Measurements from ENCODE around the gene SPOCD1.

Gene SPOCD1

DNA sequence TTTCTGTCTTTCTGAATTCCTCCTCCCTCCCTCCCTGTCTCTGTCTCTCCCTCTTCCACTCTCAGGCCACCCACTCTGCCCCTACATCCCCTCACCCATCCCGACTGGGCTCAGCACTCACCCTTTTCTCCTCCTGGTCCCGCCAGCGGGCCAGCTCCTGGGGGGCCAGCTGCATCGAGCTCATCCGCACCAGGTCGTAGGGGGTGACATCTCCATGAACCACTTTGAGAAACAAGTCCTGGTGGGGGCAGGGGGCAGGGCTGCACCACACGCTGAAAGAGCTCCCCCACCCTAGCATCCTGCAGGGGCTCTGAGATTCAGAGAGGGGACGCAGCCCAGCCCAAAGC is 17.8 kb downstream of the SPOCD1 start:
- Mint-ChIP-seq H3K9me3 (no peaks in the 10 kb centered on the region), H3K4me3 (no peak overlapping the region), H3K36me3 (ENCODE audit: low read depth) (no peaks in the 10 kb centered on the region), H3K27ac (peak overlapping the region in 1 of 3 experiments; percentile 69), H3K4me1 (peaks cover 23% of the 10 kb centered on the region), H3K27me3 (ENCODE audit: low read depth) (peaks cover 17% of the 10 kb centered on the region)
- TF ChIP-seq, protein P1, sequence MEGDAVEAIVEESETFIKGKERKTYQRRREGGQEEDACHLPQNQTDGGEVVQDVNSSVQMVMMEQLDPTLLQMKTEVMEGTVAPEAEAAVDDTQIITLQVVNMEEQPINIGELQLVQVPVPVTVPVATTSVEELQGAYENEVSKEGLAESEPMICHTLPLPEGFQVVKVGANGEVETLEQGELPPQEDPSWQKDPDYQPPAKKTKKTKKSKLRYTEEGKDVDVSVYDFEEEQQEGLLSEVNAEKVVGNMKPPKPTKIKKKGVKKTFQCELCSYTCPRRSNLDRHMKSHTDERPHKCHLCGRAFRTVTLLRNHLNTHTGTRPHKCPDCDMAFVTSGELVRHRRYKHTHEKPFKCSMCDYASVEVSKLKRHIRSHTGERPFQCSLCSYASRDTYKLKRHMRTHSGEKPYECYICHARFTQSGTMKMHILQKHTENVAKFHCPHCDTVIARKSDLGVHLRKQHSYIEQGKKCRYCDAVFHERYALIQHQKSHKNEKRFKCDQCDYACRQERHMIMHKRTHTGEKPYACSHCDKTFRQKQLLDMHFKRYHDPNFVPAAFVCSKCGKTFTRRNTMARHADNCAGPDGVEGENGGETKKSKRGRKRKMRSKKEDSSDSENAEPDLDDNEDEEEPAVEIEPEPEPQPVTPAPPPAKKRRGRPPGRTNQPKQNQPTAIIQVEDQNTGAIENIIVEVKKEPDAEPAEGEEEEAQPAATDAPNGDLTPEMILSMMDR (IDR thresholded peaks at IDR 0.05; ENCODE audit: unreplicated experiment in 3 of 3): no peak

DNA sequence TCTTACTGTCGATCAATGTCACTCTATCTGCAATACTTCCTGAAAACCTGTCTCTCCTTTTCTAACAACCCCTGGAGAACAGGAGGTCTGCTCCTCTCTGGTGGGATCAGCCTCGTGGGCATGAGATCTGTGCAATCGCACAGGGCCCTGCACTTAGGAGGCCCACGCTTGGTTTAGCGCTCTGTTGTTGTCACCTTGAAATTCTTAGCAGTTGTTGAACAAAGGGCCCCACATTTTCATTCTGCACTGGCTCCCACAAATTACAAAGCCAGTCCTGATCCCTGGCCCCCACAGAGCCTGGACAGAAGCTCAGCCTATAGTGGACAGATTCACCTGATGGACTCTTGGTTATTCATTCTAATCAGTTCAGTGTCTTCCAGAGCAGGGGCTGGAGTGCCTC is 18.6 kb downstream of the SPOCD1 start:
- H3K9me3 Mint-ChIP-seq: no peaks in the 10 kb centered on the region

DNA sequence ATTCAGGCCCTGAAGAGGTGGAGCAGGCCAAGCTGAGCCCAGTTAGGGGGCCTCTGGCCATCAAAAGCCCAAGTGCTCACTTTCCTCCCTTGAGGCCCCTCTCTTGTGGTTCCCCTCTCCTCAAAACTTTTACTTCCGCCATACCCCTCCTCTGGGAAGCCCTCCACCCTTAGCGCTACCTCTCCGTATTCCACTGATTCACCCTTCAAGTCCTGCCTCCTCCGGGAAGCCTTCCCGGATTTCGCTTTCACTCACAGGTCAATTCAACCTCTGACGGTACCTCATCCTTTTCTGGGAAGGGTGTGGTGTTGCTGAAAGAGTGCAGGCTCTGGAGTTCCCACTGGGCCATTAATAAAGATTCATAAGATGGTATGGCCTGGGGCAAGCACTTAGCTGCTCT is 19.1 kb downstream of the SPOCD1 start:
- Mint-ChIP-seq H3K4me3 (no peak overlapping the region), H3K4me1 (peaks cover 23% of the 10 kb centered on the region), H3K27me3 (ENCODE audit: low read depth) (peaks cover 20% of the 10 kb centered on the region), H3K36me3 (ENCODE audit: low read depth) (no peaks in the 10 kb centered on the region), H3K27ac (no peak overlapping the region), H3K9me3 (no peaks in the 10 kb centered on the region)
- TF ChIP-seq, protein P1 (IDR thresholded peaks at IDR 0.05; ENCODE audit: unreplicated experiment in 3 of 3): no peak

More for the DNA sequence above, 18.6 kb downstream of the SPOCD1 start:
- Mint-ChIP-seq H3K27ac (peak overlapping the region in 1 of 3 experiments; percentile 69), H3K36me3 (ENCODE audit: low read depth) (no peaks in the 10 kb centered on the region), H3K4me1 (peaks cover 23% of the 10 kb centered on the region), H3K4me3 (no peak overlapping the region), H3K27me3 (ENCODE audit: low read depth) (peaks cover 20% of the 10 kb centered on the region)
- TF ChIP-seq, protein P1 (IDR thresholded peaks at IDR 0.05; ENCODE audit: unreplicated experiment in 3 of 3): no peak

DNA sequence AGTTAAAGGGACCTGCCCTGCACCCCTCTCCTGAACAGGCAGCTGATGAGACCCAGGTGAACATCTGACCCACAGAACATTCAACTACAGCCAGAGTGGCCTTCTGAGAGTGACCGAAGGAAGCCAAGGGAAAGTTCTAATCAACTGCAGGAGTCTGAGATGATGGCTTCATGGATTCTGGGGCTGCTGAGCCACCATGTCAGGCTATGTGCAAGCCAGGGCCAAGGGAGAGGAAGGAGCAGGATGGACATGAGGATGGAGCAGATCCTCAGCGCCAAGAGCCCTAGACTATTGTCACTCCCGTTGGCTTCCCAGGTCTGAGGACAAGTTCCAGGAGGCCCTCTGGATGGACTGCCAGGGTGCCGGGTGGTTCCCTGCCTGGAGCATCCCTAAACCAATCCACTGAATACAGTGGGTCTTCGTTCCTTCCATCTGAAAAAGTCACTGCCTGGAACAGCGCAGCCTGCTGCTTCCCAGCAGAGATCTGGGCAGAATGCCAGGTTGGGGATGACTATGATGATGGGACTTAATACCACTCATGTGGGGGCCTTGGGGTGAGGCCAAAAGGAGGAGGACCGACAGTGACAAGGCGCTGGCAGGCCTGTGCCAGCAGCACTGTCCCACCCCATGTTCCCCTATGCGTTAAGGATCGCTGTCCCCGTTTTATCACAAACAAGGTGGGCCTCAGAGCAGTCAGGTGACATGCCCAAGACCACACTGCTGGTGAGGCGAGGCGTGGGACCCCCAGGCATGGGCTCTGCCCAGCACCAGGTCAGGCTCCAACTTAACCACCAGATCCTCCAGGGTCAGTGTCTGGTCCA is 19.8 kb downstream of the SPOCD1 start:
- TF ChIP-seq, protein P1 (IDR thresholded peaks at IDR 0.05; ENCODE audit: unreplicated experiment in 3 of 3): no peak
- Mint-ChIP-seq H3K9me3 (no peaks in the 10 kb centered on the region), H3K27ac (peak overlapping the region in 1 of 3 experiments; percentile 59), H3K27me3 (ENCODE audit: low read depth) (peaks cover 25% of the 10 kb centered on the region), H3K4me3 (no peak overlapping the region), H3K4me1 (peaks cover 21% of the 10 kb centered on the region), H3K36me3 (ENCODE audit: low read depth) (no peaks in the 10 kb centered on the region)

DNA sequence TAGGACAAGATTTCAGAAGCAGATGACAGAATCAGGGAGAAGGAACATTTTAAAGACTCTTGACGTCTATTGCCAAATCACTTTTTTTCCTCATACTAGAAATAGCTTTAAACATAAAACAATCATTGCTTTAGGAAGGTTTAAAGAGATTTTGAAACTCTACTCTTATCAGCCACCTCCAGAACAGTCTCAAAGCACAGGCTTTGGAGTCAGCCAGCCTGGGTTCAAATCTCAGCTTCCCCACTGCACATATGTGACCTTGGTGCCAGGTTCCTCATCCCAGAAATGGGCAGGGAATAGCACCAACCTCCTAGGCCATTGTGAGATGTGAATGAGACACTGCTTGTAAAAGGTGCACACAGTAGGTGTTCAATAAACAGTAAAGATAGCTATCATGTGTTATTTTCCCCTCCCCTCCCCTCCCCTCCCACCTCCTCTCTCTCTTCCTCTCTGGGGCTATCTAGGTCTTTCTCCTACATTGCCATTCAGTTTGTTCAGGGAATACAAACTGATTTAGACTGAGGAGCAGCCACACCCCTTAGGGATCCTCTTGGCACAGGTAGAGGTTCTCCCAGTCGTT is 20.6 kb downstream of the SPOCD1 start:
- no peak overlapping the region for H3K4me3 Mint-ChIP-seq
- H3K27me3 Mint-ChIP-seq (ENCODE audit: low read depth): peaks cover 23% of the 10 kb centered on the region
- TF ChIP-seq, protein P1 (IDR thresholded peaks at IDR 0.05; ENCODE audit: unreplicated experiment in 3 of 3): no peak
- H3K27ac Mint-ChIP-seq: no peak overlapping the region
- H3K4me1 Mint-ChIP-seq: peaks cover 15% of the 10 kb centered on the region
- H3K9me3 Mint-ChIP-seq: no peaks in the 10 kb centered on the region
- H3K36me3 Mint-ChIP-seq (ENCODE audit: low read depth): no peaks in the 10 kb centered on the region
